DOHH2 (cell line): ENCODE results near the gene EPHB2.

Experiments
- H3F3A ChIP-seq: fragments of 200-600 bp; sonication (generic), shearing (Covaris generic); 2 replicates; pipeline ENCODE4 v1.6.0; 2016; ENCODE audit warnings: antibody characterized with exemption, mild to moderate bottlenecking; ENCODE audit not compliant: control insufficient read depth, insufficient read depth
- H3K27ac ChIP-seq: fragments of 200-600 bp; sonication (generic); 2 replicates; pipeline ENCODE4 v1.5.1; 2014; ENCODE audit warnings: low read depth, mild to moderate bottlenecking, low read length, moderate library complexity
- H3K27me3 ChIP-seq: fragments of 200-600 bp; sonication (generic); 2 replicates; pipeline ENCODE4 v1.6.1; 2014; ENCODE audit warnings: mild to moderate bottlenecking, low read length, mixed read lengths; ENCODE audit not compliant: control insufficient read depth
- H3K36me3 ChIP-seq: fragments of 200-600 bp; sonication (generic); 2 replicates; pipeline ENCODE4 v1.6.1; 2014; ENCODE audit warnings: mild to moderate bottlenecking, low read length, moderate library complexity, mixed read lengths; ENCODE audit not compliant: control insufficient read depth
- H3K4me1 ChIP-seq: fragments of 200-600 bp; sonication (generic); 2 replicates; pipeline ENCODE4 v1.6.1; 2014; ENCODE audit warnings: mild to moderate bottlenecking, low read length, mixed read lengths; ENCODE audit not compliant: control insufficient read depth
- H3K4me2 ChIP-seq: fragments of 200-600 bp; sonication (generic); 2 replicates; pipeline ENCODE4 v1.6.0; 2014; ENCODE audit warnings: mild to moderate bottlenecking, low read length, moderate library complexity
- H3K4me3 ChIP-seq: fragments of 200-600 bp; sonication (generic); 2 replicates; pipeline ENCODE4 v1.5.1; 2014; ENCODE audit warnings: mild to moderate bottlenecking, low read length, mixed read lengths
- H3K79me2 ChIP-seq: fragments of 200-600 bp; sonication (generic); 2 replicates; pipeline ENCODE4 v1.6.1; 2014; ENCODE audit warnings: mild to moderate bottlenecking, low read length, mixed read lengths; ENCODE audit not compliant: control insufficient read depth
- H3K9me2 ChIP-seq: fragments of 200-600 bp; sonication (generic); replicated peaks from 2 replicates; pipeline ENCODE4 v1.6.1; 2014; ENCODE audit warnings: mild to moderate bottlenecking, low read length, mixed read lengths; ENCODE audit not compliant: control insufficient read depth
- H3K9me3 ChIP-seq: fragments of 200-600 bp; sonication (generic); 2 replicates; pipeline ENCODE4 v1.6.1; 2014; ENCODE audit warnings: antibody characterized with exemption, low read length, mixed read lengths; ENCODE audit not compliant: control insufficient read depth, insufficient read depth
- H4K20me1 ChIP-seq: fragments of 200-600 bp; sonication (generic); 2 replicates; pipeline ENCODE4 v1.6.0; 2014; ENCODE audit warnings: low read depth, mild to moderate bottlenecking, antibody characterized with exemption, low read length, moderate library complexity; ENCODE audit not compliant: control insufficient read depth, insufficient read depth
- EZH2phosphoT487 ChIP-seq: fragments of 200-600 bp; sonication (generic); IDR thresholded peaks from 2 replicates; pipeline ENCODE4 v1.6.1; 2017; ENCODE audit warnings: borderline replicate concordance, mild to moderate bottlenecking, antibody characterized with exemption, low read length, moderate library complexity, mixed read lengths
- TF ChIP-seq, protein P1 (sequence below): fragments of 200-600 bp; sonication (generic); IDR thresholded peaks from one replicate; pipeline ENCODE4 v1.5.1; 2014; ENCODE audit warnings: antibody characterized with exemption, mild to moderate bottlenecking, low read depth, low read length; ENCODE audit not compliant: poor library complexity, severe bottlenecking

EPHB2 gene

DNA sequence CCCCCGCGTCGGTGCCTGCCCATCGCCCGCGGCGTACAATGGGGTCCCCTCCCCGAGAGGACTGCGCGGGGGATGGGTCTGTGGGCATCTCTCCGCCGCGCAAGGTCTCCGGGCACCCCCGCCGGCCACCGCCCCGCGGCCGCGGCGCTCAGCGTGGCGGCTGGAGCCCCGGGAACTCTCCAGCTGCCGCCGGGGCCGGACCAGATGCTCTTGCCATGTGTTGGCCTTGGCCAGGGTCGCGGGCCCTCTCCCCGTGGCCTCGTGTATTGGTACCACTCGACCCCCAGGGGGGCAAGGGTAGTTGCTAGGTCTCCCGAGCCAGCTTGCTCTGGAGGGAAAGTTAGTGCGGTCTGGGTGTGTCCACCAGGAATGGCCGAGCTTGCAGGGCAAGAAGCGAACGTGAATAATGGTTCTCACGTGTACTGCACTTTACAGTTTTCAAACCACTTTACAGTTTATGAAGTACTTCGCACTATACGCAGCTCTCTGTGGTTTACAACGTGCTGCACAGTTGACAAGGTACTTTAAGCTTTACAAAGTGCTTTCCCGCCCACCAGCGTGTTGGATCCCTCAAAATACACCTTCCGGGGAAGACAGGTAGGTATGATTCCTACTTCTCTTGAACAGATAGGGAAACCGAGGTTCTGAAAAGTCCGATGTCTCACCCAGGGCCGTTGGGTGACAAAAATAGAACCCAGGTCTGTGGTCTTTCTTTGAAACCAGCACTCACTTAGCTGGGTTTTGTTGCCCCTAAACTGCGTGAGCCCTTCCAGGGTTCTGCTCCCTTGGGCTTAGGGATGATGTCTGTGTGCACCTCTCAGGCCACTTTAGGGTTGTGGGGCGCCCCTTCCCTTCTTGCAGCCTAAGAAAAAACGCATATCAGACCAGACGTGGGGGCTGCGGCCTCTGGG, 1.2 kb downstream of the EPHB2 start:
- Histone ChIP-seq H3K4me1 (peaks cover 9% of the 10 kb centered on the region), H3K79me2 (no peaks in the 10 kb centered on the region), H4K20me1 (no peaks in the 10 kb centered on the region), H3F3A (no peaks in the 10 kb centered on the region), H3K27me3 (peaks cover 47% of the 10 kb centered on the region), H3K27ac (no peak overlapping the region), H3K36me3 (no peaks in the 10 kb centered on the region), H3K9me2 (no peaks in the 10 kb centered on the region), H3K4me2 (no peak overlapping the region), H3K4me3 (no peak overlapping the region), H3K9me3 (no peaks in the 10 kb centered on the region)
- TF ChIP-seq, protein P1, sequence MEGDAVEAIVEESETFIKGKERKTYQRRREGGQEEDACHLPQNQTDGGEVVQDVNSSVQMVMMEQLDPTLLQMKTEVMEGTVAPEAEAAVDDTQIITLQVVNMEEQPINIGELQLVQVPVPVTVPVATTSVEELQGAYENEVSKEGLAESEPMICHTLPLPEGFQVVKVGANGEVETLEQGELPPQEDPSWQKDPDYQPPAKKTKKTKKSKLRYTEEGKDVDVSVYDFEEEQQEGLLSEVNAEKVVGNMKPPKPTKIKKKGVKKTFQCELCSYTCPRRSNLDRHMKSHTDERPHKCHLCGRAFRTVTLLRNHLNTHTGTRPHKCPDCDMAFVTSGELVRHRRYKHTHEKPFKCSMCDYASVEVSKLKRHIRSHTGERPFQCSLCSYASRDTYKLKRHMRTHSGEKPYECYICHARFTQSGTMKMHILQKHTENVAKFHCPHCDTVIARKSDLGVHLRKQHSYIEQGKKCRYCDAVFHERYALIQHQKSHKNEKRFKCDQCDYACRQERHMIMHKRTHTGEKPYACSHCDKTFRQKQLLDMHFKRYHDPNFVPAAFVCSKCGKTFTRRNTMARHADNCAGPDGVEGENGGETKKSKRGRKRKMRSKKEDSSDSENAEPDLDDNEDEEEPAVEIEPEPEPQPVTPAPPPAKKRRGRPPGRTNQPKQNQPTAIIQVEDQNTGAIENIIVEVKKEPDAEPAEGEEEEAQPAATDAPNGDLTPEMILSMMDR: no peak
- TF ChIP-seq EZH2phosphoT487: peak; percentile 84

DNA sequence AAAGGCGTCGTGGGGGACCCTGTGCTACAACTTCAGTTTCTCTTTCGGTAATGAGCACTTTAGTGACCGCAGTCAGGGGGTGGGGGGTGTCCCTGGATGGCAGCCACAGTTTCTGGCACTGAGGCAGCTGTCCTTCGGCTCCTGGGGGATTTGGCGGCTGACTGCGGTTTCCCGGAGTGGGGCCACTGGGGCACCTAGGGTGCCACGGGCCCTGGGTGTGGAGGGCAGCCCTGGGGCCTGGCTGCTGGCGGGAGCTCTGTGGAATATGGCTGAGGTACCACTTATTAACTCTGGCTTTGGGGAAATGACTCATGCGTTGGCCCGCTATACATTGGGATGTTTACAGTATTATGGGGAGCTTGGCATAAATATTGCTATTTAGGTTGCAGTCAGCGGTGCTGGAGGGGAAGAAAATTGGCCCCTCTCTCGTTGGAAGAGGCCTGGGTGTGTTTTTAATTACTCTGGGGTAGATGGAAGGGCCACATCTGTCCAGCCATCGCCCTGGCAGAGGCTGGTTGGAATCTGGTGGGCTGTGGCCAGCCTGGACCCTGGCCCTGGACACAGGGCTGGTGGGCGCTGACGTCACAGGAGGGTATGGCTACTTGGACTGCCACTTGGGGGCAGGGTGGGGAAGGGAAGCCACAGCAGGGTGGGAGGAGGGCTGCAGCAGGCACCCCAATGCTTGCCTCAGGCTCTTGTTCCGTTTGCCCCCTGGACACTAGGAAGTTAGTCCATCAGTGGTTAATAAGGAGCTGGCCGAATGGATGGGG, 2.0 kb downstream of the EPHB2 start:
- TF ChIP-seq, protein P1: no peak
- no peak for TF ChIP-seq EZH2phosphoT487
- no peaks in the 10 kb centered on the region for H3K9me3 ChIP-seq
- peaks cover 14% of the 10 kb centered on the region for H3K4me1 ChIP-seq
- H3K36me3 ChIP-seq: no peaks in the 10 kb centered on the region
- H3K79me2 ChIP-seq: no peaks in the 10 kb centered on the region
- H4K20me1 ChIP-seq: no peaks in the 10 kb centered on the region
- H3K4me3 ChIP-seq: no peak overlapping the region
- H3K27me3 ChIP-seq: peaks cover 47% of the 10 kb centered on the region
- H3F3A ChIP-seq: no peaks in the 10 kb centered on the region
- no peak overlapping the region for H3K27ac ChIP-seq
- H3K4me2 ChIP-seq: no peak overlapping the region
- no peaks in the 10 kb centered on the region for H3K9me2 ChIP-seq

DNA sequence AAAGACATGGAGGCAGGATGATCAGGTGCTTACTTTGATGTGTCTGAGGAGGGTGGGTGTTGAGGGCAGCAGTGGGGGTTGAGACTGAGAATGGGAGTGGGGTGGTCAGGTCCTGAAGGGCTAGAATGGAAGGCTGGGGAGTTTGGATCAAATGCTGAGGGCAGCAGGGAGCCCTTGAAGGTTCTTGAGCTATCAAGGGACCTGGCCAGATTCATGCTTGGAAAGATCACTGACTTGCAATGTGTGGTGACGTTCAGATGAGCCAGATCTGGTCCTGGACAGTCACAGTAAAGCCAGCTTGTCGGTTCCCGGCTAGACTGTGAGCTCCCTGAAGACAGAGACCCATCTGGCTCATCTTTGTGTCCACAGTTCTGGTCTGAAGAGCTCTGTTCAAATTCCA, 3.8 kb downstream of the EPHB2 start:
- no peaks in the 10 kb centered on the region for H3F3A ChIP-seq
- H3K27me3 ChIP-seq: peaks cover 45% of the 10 kb centered on the region
- H3K4me2 ChIP-seq: no peak overlapping the region
- no peak overlapping the region for H3K4me3 ChIP-seq
- H3K27ac ChIP-seq: no peak overlapping the region
- TF ChIP-seq, protein P1: no peak
- no peak for TF ChIP-seq EZH2phosphoT487
- H3K9me3 ChIP-seq: no peaks in the 10 kb centered on the region
- H3K4me1 ChIP-seq: peaks cover 4% of the 10 kb centered on the region; the same call in 1 of the 2 replicates
- no peaks in the 10 kb centered on the region for H3K79me2 ChIP-seq
- no peaks in the 10 kb centered on the region for H4K20me1 ChIP-seq
- H3K36me3 ChIP-seq: no peaks in the 10 kb centered on the region
- H3K9me2 ChIP-seq: no peaks in the 10 kb centered on the region
